Renal cortical epithelial cell (primary cell): ENCODE measurements around the gene HIVEP1. TPM values are rescaled to one million over a fixed set of nuclear protein-coding genes. Genes with fewer than 3 reads are reported as not detected.

Experiments
- DNase-seq: peaks from one replicate; pipeline ENCODE4 v3.0.0-alpha.2; 2011; ENCODE audit warnings: low read depth
- total RNA-seq: library from RNA; depleted of rRNA; stranded (reverse); fragments of >200 nt; gene quantifications from 2 replicates; pipeline ENCODE4 v1.2.3, GENCODE V29; 2014

The HIVEP1 gene
- total RNA-seq, result 13.0 and 15.2 TPM in 2 replicates

DNA sequence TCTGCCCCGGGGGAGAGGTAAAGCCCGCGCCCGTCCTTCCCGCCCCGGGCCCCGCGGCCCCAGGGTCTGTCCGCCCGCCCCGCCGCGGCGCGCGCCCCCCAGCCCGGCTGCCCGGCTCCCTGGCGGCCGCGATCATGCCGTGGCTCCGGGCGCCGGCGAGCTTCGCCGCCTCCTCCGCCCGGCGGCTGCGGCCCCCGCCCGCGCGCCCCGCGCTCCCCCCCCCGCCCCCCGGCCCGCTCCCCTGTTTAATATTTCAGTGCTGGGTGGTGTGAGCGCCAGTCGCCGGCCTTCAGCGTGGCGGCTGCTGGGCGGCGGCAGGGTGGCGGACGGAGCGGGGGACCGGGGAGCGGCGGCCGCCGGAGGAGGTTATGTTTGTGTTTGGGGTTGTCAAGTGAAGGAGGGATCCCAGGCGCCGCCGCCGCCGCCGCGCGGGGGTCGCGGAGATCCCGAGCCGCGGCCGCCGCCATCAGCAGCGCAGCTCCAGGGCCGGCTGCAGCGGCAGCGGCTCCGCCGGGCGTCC, at the start of gene HIVEP1:
TSS of gene HIVEP1 (plus strand) at position 275 of the 520 bp plus-strand sequence. CDS start 3,317 bp downstream, outside the sequence.
- no peak for DNase-seq

DNA sequence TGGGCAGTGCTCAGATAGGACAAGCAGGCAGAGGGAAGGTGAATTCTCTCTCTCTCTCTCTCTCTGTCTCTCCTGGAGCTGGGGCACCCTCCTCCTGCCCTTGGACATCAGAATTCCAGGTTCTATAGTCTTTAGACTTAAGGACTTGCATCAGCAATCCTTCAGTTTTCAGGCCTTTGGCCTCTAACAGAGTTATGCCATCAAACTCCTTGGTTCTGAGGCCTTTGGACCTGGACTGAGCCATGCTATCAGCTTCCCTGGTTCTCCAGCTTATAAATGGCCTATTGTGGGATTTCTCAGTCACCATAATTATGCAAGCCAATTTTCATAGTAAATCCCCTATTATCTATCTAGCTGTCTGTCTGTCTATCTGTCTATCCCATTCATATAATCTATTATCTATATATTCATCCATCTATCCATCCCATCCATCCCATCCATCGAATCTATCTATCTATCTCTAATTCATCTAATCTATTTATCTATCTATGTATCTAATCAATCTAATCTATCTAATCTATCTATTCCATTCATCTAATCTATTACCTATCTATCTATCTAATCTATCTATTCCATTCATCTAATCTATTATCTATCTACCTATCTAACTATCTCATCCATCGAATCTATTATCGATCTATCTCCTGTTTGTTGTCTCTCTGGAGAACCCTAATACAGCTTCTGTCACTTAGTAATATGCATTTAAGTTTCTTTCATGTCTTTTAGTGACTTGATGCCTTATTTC, 48.2 kb upstream of the HIVEP1 start:
- no peak for DNase-seq

DNA sequence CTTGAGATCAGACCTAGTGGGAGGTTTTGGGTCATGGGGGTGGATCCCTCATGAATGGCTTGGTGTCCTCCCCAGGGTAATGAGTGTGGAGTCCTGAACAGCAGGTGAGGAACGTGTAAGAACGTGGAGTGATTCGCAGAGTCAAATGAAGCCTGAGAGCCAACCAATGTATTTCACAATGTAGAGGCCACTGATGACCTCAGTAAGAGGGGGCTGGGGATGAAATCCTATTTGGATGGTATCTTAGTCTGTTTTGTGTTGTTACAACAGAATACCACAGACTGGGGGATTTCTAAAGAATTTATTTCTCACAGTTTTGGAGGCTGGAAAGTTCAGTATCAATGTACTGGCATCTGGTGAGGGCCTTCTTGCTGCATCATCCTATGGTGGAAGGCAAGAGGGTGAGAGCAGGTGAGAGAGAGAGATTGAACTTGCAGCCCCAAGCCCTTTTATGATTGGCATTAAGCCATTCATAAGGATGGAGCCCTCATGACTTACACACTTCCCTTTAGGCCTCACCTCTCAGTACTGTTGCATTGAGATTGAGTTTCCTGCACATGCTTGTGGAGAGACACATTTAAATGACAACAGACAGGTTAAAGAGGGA, 47.3 kb upstream of the HIVEP1 start:
- DNase-seq, result peak; percentile 3

DNA sequence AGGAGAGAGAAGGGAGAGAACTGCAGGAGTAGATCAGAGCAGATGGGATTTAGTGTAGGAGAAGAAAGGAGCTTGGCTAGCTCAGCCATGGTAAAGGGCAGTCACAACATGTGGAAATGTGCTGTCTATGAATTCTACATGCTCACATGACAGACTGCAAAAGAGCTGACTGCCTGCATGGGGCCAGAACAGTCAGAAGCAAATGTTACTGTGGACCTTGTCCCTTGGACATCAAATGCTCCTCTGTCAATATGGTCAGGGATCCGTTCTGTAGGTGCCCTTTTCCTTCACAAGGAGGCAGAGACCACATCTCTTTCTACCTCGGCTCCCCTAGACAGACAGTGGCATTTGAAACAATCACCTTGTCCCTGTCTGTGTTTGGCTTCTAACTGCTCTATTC, 46.6 kb upstream of the HIVEP1 start:
- DNase-seq, result no peak

DNA sequence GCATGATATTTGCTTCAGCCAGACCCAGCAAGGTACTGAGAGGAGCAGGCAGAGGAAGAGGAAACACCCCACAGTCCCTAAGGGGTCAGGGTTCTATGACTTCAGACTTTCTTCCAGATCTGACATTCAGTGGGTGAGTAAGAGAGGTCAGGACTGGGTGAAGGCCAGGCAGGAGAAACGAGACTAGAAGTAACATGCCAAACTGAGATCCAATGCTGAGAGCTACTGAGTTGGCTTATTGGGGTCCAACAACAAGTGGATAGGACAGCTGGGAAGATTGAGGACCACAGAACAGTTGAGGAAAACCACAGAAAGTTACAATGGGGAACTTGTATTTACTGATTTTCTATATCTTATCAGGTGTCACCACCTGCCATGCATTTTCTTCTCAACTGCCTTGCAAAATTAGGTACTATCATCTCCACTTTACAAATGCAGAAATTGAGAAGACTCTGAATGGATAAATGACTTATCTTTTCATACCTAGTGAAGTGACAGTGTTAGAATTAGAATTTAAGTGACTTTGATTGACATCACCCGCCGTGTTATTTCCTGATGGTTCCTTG, 43.8 kb upstream of the HIVEP1 start:
- no peak for DNase-seq

DNA sequence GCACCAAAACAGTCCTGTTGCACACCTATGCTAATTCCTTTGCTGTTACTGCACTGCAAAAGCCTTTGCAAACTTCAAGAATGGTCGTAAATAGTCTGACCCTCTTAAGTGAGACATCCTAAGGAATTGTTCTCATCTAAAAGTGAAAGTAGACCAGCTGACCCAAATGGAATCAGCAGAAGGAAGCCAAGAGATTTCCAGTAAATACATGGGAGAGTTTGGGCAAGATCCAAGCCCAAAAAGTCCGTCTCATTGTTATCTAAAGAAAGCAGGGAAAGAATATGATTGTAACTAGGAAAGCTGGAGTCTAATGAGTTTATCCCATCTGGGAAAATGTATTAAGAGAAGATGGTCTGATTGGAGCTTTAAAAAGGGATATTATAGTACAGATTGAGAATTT, 43.0 kb upstream of the HIVEP1 start:
- DNase-seq, result peak; percentile 19

DNA sequence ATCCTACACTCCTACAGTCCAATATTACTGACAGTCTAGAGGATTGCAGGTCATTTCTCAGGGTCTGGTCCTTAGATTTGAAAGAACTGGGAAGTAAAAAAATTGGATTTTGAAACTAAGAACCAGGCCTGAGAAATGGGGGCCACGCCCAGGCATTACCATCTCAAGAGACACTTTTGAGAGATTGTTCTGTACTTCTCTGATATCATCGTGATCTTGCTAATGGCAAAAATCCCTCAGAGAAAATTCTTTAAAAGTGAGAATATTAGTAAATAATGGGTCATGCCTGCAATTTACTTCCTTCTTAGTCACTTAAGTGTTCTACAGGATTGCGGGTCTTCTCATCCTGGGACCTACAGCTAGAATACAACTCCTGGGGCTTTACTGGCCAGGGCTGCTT, 42.0 kb upstream of the HIVEP1 start:
- DNase-seq, result no peak

DNA sequence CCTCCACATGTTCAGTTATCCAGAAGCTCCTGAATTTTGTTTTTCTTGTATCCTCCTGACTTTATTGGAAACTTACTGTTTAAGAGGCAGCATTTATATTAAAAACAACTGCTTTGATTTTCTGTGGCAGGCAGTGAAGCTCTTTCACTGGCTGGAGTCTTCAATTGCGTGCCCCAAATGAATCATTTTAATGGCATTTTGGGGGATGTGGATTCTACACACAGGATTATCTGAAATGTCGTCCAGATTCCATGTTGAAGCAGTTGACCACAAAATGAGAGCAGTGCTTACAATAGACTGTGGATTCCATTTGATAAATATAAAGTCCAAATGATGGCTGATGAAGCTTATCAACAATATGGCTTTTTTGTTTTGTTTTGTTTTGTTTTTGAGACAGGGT, 41.0 kb upstream of the HIVEP1 start:
- no peak for DNase-seq

DNA sequence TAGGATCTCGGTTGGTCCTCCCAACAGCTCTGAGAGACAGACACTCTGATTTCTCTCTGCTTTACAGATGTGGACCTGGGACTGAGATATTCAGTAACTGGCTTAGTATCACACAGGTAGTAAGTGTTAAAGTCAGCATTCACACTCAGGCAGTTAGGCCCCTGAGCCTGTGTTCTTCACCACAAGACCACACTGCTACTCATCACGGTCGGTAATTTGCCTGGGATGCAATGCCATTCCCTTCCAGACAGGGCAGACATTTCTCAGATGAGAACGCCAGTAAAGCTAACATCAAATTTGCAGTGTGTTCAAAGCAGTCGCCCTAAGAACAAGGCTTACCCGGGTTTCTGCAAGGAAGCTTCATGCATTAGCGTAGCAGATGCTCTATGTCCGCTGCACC, 39.8 kb upstream of the HIVEP1 start:
- no peak for DNase-seq

DNA sequence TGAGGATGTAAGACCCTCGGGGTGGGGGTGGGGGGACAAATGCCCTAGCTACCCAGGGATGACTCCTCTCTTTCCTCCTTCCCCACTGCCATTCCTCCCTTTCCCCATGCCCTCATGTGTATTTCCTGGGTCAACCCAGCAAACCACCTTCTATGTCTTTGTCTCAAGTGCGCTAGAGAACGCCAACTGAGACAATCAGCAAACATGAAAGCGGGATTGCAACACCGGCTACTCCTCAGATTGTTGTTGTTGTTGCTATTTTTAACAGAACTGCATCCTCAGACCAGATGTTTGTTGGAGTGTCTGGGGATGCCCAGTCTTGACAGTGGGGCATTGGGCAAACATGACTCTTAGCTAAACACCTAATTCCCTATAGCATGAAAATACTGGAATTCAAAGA, 39.3 kb upstream of the HIVEP1 start:
- DNase-seq, result no peak

DNA sequence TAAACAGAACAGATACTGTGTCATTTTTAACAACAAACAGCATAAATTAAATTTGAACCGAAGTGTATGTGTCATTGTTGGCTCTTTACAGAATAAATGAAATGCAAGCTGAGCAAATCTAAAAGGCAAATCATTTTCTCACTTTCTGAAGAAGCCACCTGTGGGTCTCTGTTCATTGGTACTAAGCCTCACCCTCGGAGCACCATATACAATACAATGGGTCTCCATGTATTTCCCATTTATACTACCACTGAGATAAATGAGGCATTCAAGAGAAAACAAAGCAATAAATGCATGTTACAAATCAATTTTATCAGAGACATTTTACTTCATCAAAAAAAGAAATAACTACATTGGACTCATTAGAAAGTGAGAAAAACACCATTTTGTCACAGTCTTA, 38.9 kb upstream of the HIVEP1 start:
- no peak for DNase-seq

DNA sequence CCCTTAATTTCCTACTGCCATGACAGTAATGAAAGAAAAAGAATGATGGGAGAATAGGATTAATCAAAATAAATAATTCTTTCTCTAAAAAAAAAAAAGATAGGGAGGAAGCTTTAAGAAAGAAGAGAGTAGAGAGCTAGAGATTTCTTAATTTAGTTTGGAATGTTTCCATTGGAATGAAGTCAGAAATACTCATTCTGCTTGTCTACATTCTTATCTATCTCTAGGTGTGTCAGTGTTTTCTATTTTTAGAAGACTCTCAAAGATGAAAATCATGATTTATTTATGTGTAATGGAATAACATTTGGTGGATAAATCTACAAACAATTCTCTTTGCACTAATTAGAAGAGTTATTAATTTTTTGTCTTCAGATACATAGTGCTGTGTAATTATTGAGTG, 38.0 kb upstream of the HIVEP1 start:
- peak; percentile 3 for DNase-seq

DNA sequence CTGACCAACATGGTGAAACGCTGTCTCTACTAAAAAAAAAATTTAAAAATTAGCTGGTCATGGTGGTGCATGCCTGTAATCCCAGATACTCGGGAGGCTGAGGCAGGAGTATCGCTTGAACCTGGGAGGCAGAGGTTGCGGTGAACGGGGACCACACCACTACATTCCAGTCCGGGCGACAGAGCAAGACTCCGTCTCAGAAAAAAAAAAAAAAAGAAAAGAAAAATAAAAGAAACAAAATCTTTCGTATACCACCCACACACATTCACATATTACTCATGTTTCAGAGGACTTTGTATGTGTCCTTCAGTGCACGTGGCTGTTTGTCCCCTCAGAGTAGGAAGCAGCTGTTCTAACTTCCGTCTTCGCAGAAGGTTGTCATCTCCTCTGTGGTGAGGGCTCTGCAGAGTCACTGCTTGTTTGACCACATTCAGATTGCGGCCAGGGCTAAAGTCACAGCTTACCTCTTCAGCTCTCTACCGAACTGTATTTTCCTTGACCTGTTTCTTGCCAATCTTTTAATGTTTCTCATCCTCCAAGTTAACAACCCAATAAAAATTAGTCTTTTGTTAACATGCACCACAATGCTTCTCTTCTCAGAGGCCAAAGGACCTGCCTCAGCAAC, 36.6 kb upstream of the HIVEP1 start:
- DNase-seq, result no peak

DNA sequence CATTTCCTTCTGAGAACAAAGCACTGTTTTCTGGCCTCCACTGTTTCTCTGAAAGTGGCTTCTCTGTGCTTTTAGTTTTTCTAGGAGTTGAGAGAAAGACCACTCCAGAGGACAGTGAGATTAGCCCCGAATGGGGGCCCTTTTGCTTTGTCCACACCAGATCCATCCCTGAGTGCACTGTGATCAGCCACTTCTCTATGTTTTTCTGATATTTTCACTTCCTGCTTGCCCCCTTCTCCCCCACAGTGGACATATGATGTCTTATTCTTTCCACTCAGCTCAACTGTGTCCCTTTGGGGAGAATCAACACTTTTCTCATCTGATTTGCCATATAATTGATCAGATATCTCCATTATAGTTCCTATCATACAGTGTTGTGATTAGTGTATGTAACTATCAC, 35.6 kb upstream of the HIVEP1 start:
- no peak for DNase-seq

DNA sequence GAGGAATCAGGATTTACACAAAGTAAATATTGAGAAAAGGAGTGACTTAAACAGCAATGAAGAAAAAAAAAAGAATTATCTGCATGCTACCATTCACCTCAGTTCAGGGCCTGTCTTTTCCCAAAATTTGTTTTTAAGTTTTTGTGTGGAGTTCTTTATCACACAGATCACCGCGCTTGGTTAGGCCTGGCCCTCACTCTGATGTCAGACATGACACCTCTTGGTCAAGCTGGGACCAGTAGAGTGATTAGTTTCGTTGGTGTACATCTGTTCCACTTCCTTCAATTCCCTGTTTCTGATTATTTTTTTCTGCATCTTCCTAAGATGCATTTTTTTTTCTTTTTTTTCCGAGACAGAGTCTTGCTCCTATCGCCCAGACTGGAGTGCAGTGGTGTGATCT, 34.9 kb upstream of the HIVEP1 start:
- no peak for DNase-seq

DNA sequence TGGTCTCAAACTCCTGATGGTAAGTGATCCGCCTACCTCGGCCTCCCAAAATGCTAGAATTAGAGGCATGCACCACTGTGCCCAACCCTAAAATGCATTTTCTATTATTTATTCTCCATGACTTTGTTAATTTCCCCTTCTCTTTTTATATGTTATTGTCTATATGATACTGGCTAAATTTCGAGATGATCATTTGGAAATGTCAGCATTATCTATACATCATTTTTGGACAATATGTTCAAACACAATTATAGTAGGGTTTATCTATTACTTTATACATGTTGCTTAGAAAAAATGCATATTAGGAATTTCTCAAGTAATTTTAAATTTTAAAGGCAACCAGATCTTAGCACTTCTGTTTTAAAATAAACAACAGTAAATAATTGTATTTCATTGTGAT, 34.4 kb upstream of the HIVEP1 start:
- DNase-seq, result no peak

DNA sequence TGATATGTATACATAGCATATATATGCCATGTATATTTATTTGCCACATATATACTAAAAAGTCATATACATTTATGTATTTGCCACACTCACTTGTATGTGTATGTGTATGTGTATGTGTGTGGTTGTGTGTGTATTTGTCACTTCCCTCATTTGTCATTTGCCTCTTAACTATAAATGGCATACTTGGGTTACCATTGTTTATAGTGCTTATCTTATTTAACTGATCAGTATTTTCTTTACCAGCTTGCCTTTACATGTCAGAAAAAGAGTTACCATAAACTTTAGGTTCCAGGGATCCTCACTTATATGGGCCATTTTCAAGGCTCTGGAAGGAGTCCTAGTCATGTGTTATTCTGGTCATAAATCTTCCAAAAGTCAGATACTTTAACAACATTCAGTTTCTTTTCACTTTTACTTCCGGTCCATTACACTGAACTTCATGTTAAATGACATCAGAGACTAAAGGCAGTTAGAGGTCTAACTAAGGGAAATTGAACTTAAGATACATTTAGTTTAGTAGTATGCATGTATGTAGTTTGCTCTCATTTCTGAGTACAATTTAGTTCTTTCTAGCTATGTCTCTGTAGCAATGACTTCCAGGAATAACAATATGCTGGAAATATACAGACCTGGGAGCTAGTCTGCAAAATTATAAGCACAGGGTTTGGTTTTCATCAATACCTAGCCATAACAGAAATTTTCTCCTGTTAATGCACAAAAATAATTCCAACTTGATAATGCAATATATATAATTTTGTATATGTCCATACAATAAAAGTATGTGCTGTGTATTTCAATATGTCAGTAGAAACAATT, 33.7 kb upstream of the HIVEP1 start:
- DNase-seq, result peak; percentile 14

DNA sequence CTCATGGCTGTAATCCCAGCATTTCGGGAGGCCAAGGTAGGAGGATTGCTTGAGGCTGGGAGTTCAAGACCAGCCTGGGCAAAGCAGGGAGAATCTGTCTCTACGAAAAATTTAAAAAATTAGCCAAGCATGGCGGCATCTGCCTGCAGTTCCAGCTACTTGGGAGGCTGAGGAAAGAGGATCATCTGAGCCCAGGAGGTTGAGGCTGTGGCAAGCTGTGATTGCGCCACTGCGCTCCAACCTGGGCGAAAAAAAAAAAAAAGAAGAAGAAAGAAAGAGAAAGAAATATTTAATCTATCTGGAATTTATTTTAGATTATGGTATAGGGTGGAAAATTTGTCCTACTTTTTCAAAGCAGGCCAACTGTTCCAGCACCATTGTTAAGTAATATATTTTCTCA, 32.2 kb upstream of the HIVEP1 start:
- DNase-seq, result no peak

DNA sequence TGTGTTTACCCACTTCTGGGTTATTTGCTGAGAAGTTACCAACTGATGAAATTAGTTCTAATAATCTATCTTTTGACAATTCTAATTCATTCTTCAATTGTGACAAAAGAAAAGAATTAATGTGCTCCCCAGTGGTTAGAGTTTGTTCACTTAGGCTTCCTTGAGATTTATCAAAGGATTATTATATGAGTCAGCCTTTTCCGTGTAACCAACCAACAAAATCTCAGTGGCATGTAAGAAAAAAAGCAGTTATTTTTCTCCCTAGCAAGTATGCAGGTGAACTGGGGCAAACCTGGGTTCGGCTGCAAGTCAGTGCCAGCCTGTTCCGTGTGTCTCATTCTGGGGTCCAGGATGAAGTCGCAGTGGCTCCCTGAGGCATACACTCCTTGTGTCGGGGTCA, 28.8 kb upstream of the HIVEP1 start:
- no peak for DNase-seq

DNA sequence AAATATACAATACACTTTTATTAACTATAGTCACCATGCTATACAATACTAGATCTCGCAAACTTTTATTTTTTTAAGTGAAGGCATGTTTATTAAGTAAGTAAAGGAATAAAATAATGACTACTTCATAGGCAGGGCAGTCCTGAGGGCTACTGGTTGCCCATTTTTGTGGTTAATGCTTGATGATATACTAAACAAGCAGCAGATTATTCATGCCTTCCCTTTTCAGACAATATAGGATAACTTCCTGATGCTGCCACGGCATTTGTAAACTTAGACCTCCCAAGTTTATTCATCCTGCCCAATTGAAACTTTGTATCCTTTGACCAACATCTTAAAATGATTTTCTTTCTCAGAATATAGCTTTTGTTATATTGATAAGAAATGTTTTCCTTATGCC, 24.7 kb upstream of the HIVEP1 start:
- no peak for DNase-seq

DNA sequence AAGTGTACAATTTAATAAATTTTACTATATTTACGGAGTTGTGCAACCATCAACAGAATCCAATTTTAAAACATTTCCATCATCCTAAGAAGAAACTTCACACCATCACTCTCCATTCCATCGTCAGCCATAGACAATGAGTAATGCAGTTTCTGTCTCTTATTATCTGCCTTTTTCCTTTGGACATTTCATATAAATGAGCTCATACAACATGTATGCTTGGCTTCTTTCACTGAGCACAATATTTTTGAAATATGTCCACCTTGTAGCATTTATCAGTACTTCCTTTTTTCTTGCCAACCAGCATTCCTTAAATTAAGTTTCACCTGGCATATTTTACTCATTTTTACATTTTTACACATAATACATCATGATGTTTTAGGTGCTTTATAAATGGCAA, 22.7 kb upstream of the HIVEP1 start:
- no peak for DNase-seq

DNA sequence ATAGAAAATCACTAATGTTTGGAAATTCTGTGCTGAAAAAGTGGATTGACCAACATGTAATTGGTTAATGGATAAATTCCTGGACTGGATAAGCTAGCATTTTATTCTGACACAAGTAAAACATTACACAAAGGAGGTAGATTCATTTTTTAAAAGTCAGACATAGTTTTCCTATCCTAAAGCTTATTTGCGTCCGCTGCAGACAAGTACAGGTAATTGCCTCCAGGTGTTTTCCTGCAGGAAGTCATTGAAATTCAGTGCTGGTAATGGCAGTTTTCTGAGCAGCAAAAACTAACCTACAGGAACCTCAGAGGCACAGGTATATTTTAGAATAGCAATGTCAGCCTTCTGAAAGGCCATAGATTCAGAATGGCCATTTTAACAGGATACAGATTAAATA, 20.0 kb upstream of the HIVEP1 start:
- DNase-seq, result no peak
